IMR-90 (cell line): Measurements from ENCODE around the gene SH3BGRL. TPM values are rescaled to one million over a fixed set of nuclear protein-coding genes. Genes with fewer than 3 reads are reported as not detected.

Experiments
- ATAC-seq: fragments of 200-7000 bp; cut with Tn5 transposase; 2 replicates; pipeline ENCODE4 v1.9.1; 2020; ENCODE audit warnings: low read depth, mild to moderate bottlenecking, moderate library complexity
- BruUV-seq: library from RNA; stranded (reverse); fragments of 400-500 nt; replicated peaks from 2 replicates; lab custom pipeline; 2021; lab: Mats Ljungman, UMichigan
- CTCF ChIA-PET: fragments of 300-600 bp; formaldehyde crosslinking; extraction: SDS; loops from one replicate; lab custom pipeline; 2021; ENCODE audit warnings: antibody characterized with exemption; lab: Yijun Ruan, JAX
- POLR2A ChIA-PET: fragments of 300-600 bp; sonication (Branson Sonifier 250); formaldehyde crosslinking; loops from one replicate; lab custom pipeline; 2022; ENCODE audit warnings: antibody characterized with exemption; ENCODE audit not compliant: unreplicated experiment; lab: Charles Lee
- DNase-seq: peaks from one replicate; pipeline ENCODE4 v3.0.0; 2013
- H2AFZ ChIP-seq: replicated peaks from 2 replicates; pipeline ENCODE3; 2013; ENCODE audit warnings: low read length, mild to moderate bottlenecking; ENCODE audit not compliant: poor library complexity
- H2AK5ac ChIP-seq: 2 replicates; pipeline ENCODE4 v1.6.1; 2013; ENCODE audit warnings: low read depth, low read length, inconsistent platforms
- H2AK9ac ChIP-seq: replicated peaks from 2 replicates; pipeline ENCODE3; 2013; ENCODE audit warnings: mild to moderate bottlenecking, low read depth, low read length, moderate library complexity; ENCODE audit not compliant: poor library complexity
- H2BK120ac ChIP-seq: 2 replicates; pipeline ENCODE4 v1.6.1; 2013; ENCODE audit warnings: low read depth, low read length, inconsistent platforms
- H2BK15ac ChIP-seq: 3 replicates; pipeline ENCODE4 v1.6.1; 2013; ENCODE audit warnings: low read depth, low read length, inconsistent platforms
- H2BK20ac ChIP-seq: 2 replicates; pipeline ENCODE4 v1.6.1; 2013; ENCODE audit warnings: low read depth, mild to moderate bottlenecking, inconsistent platforms, low read length, moderate library complexity
- H2BK5ac ChIP-seq: 2 replicates; pipeline ENCODE4 v1.6.1; 2013; ENCODE audit warnings: mild to moderate bottlenecking, low read depth, low read length, inconsistent platforms; ENCODE audit not compliant: poor library complexity, severe bottlenecking
- H3K14ac ChIP-seq: replicated peaks from 2 replicates; pipeline ENCODE4 v1.6.1; 2013; ENCODE audit warnings: low read depth, low read length, inconsistent platforms
- H3K18ac ChIP-seq: 2 replicates; pipeline ENCODE4 v1.6.1; 2013; ENCODE audit warnings: low read depth, low read length, control low read depth
- H3K23ac ChIP-seq: 2 replicates; pipeline ENCODE4 v1.6.1; 2013; ENCODE audit warnings: low read depth, low read length, inconsistent platforms
- H3K27ac ChIP-seq: 2 replicates; pipeline ENCODE4 v1.5.1; 2013; ENCODE audit warnings: mild to moderate bottlenecking, control low read depth, low read length; ENCODE audit not compliant: insufficient read depth
- H3K27me3 ChIP-seq: 2 replicates; pipeline ENCODE4 v1.6.1; 2013; ENCODE audit warnings: low read length; ENCODE audit not compliant: control insufficient read depth, insufficient read depth
- H3K36me3 ChIP-seq: 2 replicates; pipeline ENCODE4 v1.6.1; 2013; ENCODE audit warnings: low read length, mixed read lengths; ENCODE audit not compliant: control insufficient read depth, insufficient read depth
- H3K4ac ChIP-seq: 2 replicates; pipeline ENCODE4 v1.6.1; 2013; ENCODE audit warnings: low read depth, low read length, inconsistent platforms
- H3K4me1 ChIP-seq: 2 replicates; pipeline ENCODE4 v1.6.1; 2013; ENCODE audit warnings: low read length, mixed read lengths; ENCODE audit not compliant: control insufficient read depth, insufficient read depth
- H3K4me2 ChIP-seq: 2 replicates; pipeline ENCODE4 v1.6.1; 2013; ENCODE audit warnings: low read depth, mild to moderate bottlenecking, control low read depth, low read length, moderate library complexity
- H3K4me3 ChIP-seq: 2 replicates; pipeline ENCODE4 v1.5.1; 2013; ENCODE audit warnings: low read depth, mild to moderate bottlenecking, control low read depth, low read length, moderate library complexity; ENCODE audit not compliant: insufficient read depth
- H3K56ac ChIP-seq: 2 replicates; pipeline ENCODE4 v1.6.1; 2013; ENCODE audit warnings: low read length, inconsistent platforms; ENCODE audit not compliant: insufficient read depth; ENCODE audit errors: extremely low read depth
- H3K79me1 ChIP-seq, 2 experiments: 2 replicates each; pipeline ENCODE4 v1.6.1; 2013; ENCODE audit warnings: low read length in 2 of 2, inconsistent platforms in 1 of 2, low read depth in 1 of 2
- H3K9ac ChIP-seq: 2 replicates; pipeline ENCODE4 v1.6.1; 2013; ENCODE audit warnings: low read depth, low read length, control low read depth
- H3K9me1 ChIP-seq: 2 replicates; pipeline ENCODE4 v1.6.1; 2013; ENCODE audit warnings: low read length, inconsistent platforms; ENCODE audit not compliant: insufficient read depth
- H3K9me3 ChIP-seq: 2 replicates; pipeline ENCODE4 v1.6.1; 2013; ENCODE audit warnings: low read length; ENCODE audit not compliant: control insufficient read depth, insufficient read depth
- H4K20me1 ChIP-seq: 2 replicates; pipeline ENCODE4 v1.6.1; 2013; ENCODE audit warnings: low read length, inconsistent platforms; ENCODE audit not compliant: insufficient read depth
- H4K5ac ChIP-seq: 2 replicates; pipeline ENCODE4 v1.6.1; 2013; ENCODE audit warnings: mild to moderate bottlenecking, low read depth, low read length, control low read depth
- H4K8ac ChIP-seq, 2 experiments: 2 replicates each; pipeline ENCODE4 v1.6.1; 2013; ENCODE audit warnings: low read depth in 2 of 2, low read length in 2 of 2, control low read depth in 1 of 2, inconsistent platforms in 1 of 2
- H4K91ac ChIP-seq: 2 replicates; pipeline ENCODE4 v1.6.1; 2013; ENCODE audit warnings: low read depth, low read length, inconsistent platforms; ENCODE audit not compliant: insufficient read depth
- BHLHE40 ChIP-seq: fragments of 150-350 bp; IDR thresholded peaks from 2 replicates; pipeline ENCODE4 v1.6.1; 2016; ENCODE audit warnings: mild to moderate bottlenecking, low read depth, low read length
- MAFK ChIP-seq: IDR thresholded peaks from 2 replicates; pipeline ENCODE4 v1.6.1; 2012; ENCODE audit warnings: low read depth, low read length, improper control_type of control experiment
- MAZ ChIP-seq: IDR thresholded peaks from 2 replicates; pipeline ENCODE4 v1.6.1; 2012; ENCODE audit warnings: low read depth, mild to moderate bottlenecking, low read length, improper control_type of control experiment, moderate library complexity, borderline replicate concordance
- NFE2L2 ChIP-seq: fragments of 150-350 bp; IDR thresholded peaks from 2 replicates; pipeline ENCODE4 v1.6.1; 2016; ENCODE audit warnings: low read depth, mild to moderate bottlenecking, low read length
- POLR2A ChIP-seq: IDR thresholded peaks from 2 replicates; pipeline ENCODE4 v1.6.1; 2012; ENCODE audit warnings: mild to moderate bottlenecking, low read depth, low read length
- WGBS, 2 experiments: methylation state at CpG; one replicate each; pipeline versions ENCODE4 v1.1.5 to v1.1.7; 2013; ENCODE audit warnings: missing lambda C conversion rate in 2 of 2; ENCODE audit not compliant: insufficient read length in 1 of 2; ENCODE audit errors: extremely low coverage in 2 of 2; 5-methylcytosine and 5-hydroxymethylcytosine counted together
- dilution Hi-C: fragments of 300-500 bp; cut with HindIII; formaldehyde crosslinking; loops from one replicate; pipeline ENCODE4 v1.14.3; 2018; ENCODE audit warnings: low sequenced_read_pairs; ENCODE audit not compliant: unreplicated experiment
- in situ Hi-C: fragments of 300-500 bp; cut with MboI; formaldehyde crosslinking; loops from 3 replicates; pipeline ENCODE4 v1.14.3; 2019; ENCODE audit warnings: low sequenced_read_pairs, inconsistent platforms, mixed read lengths
- intact Hi-C: fragments of 100-400 bp; cut with micrococcal nuclease; formaldehyde crosslinking; loops from 2 replicates; pipeline ENCODE4 v1.10.0; 2022
- polyA plus RNA-seq, 3 experiments: library from polyadenylated mRNA; depleted of rRNA; stranded (reverse); fragments of >200 nt; gene quantifications; 2 replicates each; pipeline ENCODE4 v1.2.3, GENCODE V29; 2012; ENCODE audit warnings: low replicate concordance in 1 of 3
- total RNA-seq: library from RNA; depleted of rRNA; stranded (reverse); fragments of >200 nt; gene quantifications from 2 replicates; pipeline ENCODE4 v1.2.3, GENCODE V29; 2012

The SH3BGRL gene
- total and polyA plus RNA-seq, 2 of the 4 experiments (the other 2 are of a cell fraction) = 50.7 to 110 TPM

- no peak for ATAC-seq
- no TSS peak for BruUV-seq
- TF ChIP-seq POLR2A = no peak
- TF ChIP-seq MAZ = no peak
- TF ChIP-seq NFE2L2 = no peak
- no peak for TF ChIP-seq BHLHE40
- TF ChIP-seq MAFK = no peak
Observed at GRCh38 chrX:81238166-81238565, 36.3 kb downstream of the SH3BGRL start.

More at GRCh38 chrX:81238166-81238565, 36.3 kb downstream of the SH3BGRL start:
- no peaks in the 10 kb centered on the region for H4K20me1 ChIP-seq
- H4K91ac ChIP-seq = no peak overlapping the region
- no peaks in the 10 kb centered on the region for H3K79me1 ChIP-seq
- H3K9me1 ChIP-seq = no peaks in the 10 kb centered on the region
- CTCF ChIA-PET = no interaction called here
- H3K4ac ChIP-seq = no peak overlapping the region
- H3K4me2 ChIP-seq = no peak overlapping the region
- no peak overlapping the region for H4K5ac ChIP-seq
- no peak overlapping the region for H3K23ac ChIP-seq
- no peak overlapping the region for H4K8ac ChIP-seq
- intact Hi-C loops = no loop called here
- H3K27me3 ChIP-seq = no peaks in the 10 kb centered on the region
- no peak overlapping the region for H2AK9ac ChIP-seq
- peaks cover 9% of the 10 kb centered on the region for H3K9me3 ChIP-seq
- no peak overlapping the region for H3K9ac ChIP-seq
- dilution Hi-C loops = no loop called here
- no peak overlapping the region for H2AFZ ChIP-seq
- H3K14ac ChIP-seq = no peak overlapping the region
- no peak overlapping the region for H2BK15ac ChIP-seq
- H3K4me1 ChIP-seq = no peaks in the 10 kb centered on the region
- POLR2A ChIA-PET = no interaction called here
- no peak for DNase-seq
- H2BK120ac ChIP-seq = no peak overlapping the region
- no peak overlapping the region for H3K27ac ChIP-seq
- WGBS, 2 experiments = no CpG with 5 or more reads among the region's 4 CpGs
- H2BK5ac ChIP-seq = no peak overlapping the region
- H2AK5ac ChIP-seq = no peak overlapping the region
- no peak overlapping the region for H3K18ac ChIP-seq
- in situ Hi-C loops = no loop called here
- no peak overlapping the region for H3K4me3 ChIP-seq
- no peak overlapping the region for H3K56ac ChIP-seq
- H2BK20ac ChIP-seq = no peak overlapping the region
- peaks cover 1% of the 10 kb centered on the region; the same call in 1 of the 2 replicates for H3K36me3 ChIP-seq
